ENCODE measurements around the gene PLAGL2. TPM values are rescaled to one million over a fixed set of nuclear protein-coding genes. Genes with fewer than 3 reads are reported as not detected.

Gene PLAGL2
- polyA plus RNA-seq, 1 donor (not counting 4 experiments of a cell fraction or from before 2014, with no cell fraction given) = 4.3 TPM

- H3K79me2 ChIP-seq (ENCODE audit: control insufficient read depth, insufficient read depth, low read length) = no peaks in the 10 kb centered on the region
- no peak overlapping the region for H3K4me2 ChIP-seq (ENCODE audit: control insufficient read depth, extremely low read depth, insufficient read depth, low read depth, low read length)
- no peaks in the 10 kb centered on the region for H4K20me1 ChIP-seq (ENCODE audit: control insufficient read depth, extremely low read depth, insufficient read depth, low read length)
- no peak overlapping the region for H3K27ac ChIP-seq (ENCODE audit: control insufficient read depth, insufficient read depth, low read length)
- H3K27me3 ChIP-seq (ENCODE audit: control insufficient read depth, extremely low read depth, insufficient read depth, low read length) = no peaks in the 10 kb centered on the region
- DNase-seq (ENCODE audit: low read depth, low spot score) (no peak), FAIRE-seq (no peak)
- H3K4me3 ChIP-seq (ENCODE audit: control insufficient read depth in 2 of 3, extremely low read depth in 1 of 3, insufficient read depth in 2 of 3, low read depth in 1 of 3, low read length in 3 of 3) = no peak overlapping the region
- H2AFZ ChIP-seq (ENCODE audit: control insufficient read depth, low read length) = no peak overlapping the region
- H3K36me3 ChIP-seq (ENCODE audit: control insufficient read depth in 2 of 2, extremely low read depth in 1 of 2, insufficient read depth in 2 of 2, low read length in 2 of 2) = no peaks in the 10 kb centered on the region
- no peak overlapping the region for H3K9ac ChIP-seq (ENCODE audit: control insufficient read depth, extremely low read depth, insufficient read depth, low read length)
- dilution Hi-C loops (cut with MboI; ENCODE audit: extremely low pct_ligation_motif_present, low sequenced_read_pairs) = no loop called here
- no peaks in the 10 kb centered on the region for H3K9me1 ChIP-seq (ENCODE audit: control insufficient read depth, extremely low read depth, insufficient read depth, low read length)
- H3K4me1 ChIP-seq (ENCODE audit: control insufficient read depth, extremely low read depth, insufficient read depth, low read length) = no peaks in the 10 kb centered on the region
- no peaks in the 10 kb centered on the region for H3K9me3 ChIP-seq (ENCODE audit: control insufficient read depth, low read depth, low read length)
- TF ChIP-seq EZH2 (IDR thresholded peaks at IDR 0.05; ENCODE audit: low read length) = no peak
- TF ChIP-seq CTCF (optimal IDR thresholded peaks at IDR 0.05 in 1 of 3, IDR thresholded peaks at IDR 0.05 in 1 of 3, conservative IDR thresholded peaks at IDR 0.05 in 1 of 3; ENCODE audit: extremely low read depth in 1 of 3, insufficient read depth in 2 of 3, low read length in 3 of 3) = no peak
These were observed 43.9 kb upstream of the PLAGL2 start for GRCh38 chr20:32251470-32251869.

GRCh38 chr20:32249030-32249738 is 41.6 kb upstream of the PLAGL2 start:
- Histone ChIP-seq H3K9me1 (ENCODE audit: control insufficient read depth, extremely low read depth, insufficient read depth, low read length) (no peaks in the 10 kb centered on the region), H3K9ac (ENCODE audit: control insufficient read depth, extremely low read depth, insufficient read depth, low read length) (no peak overlapping the region), H3K36me3 (ENCODE audit: control insufficient read depth in 2 of 2, extremely low read depth in 1 of 2, insufficient read depth in 2 of 2, low read length in 2 of 2) (no peaks in the 10 kb centered on the region), H3K27ac (ENCODE audit: control insufficient read depth, insufficient read depth, low read length) (no peak overlapping the region), H3K9me3 (ENCODE audit: control insufficient read depth, low read depth, low read length) (no peaks in the 10 kb centered on the region), H3K4me2 (ENCODE audit: control insufficient read depth, extremely low read depth, insufficient read depth, low read depth, low read length) (no peak overlapping the region), H3K27me3 (ENCODE audit: control insufficient read depth, extremely low read depth, insufficient read depth, low read length) (no peaks in the 10 kb centered on the region), H3K4me1 (ENCODE audit: control insufficient read depth, extremely low read depth, insufficient read depth, low read length) (no peaks in the 10 kb centered on the region), H3K4me3 (ENCODE audit: control insufficient read depth in 2 of 3, extremely low read depth in 1 of 3, insufficient read depth in 2 of 3, low read depth in 1 of 3, low read length in 3 of 3) (no peak overlapping the region), H3K79me2 (ENCODE audit: control insufficient read depth, insufficient read depth, low read length) (no peaks in the 10 kb centered on the region), H2AFZ (ENCODE audit: control insufficient read depth, low read length) (no peak overlapping the region), H4K20me1 (ENCODE audit: control insufficient read depth, extremely low read depth, insufficient read depth, low read length) (no peaks in the 10 kb centered on the region)
- TF ChIP-seq EZH2 (IDR thresholded peaks at IDR 0.05; ENCODE audit: low read length) = no peak
- TF ChIP-seq CTCF (optimal IDR thresholded peaks at IDR 0.05 in 1 of 3, IDR thresholded peaks at IDR 0.05 in 1 of 3, conservative IDR thresholded peaks at IDR 0.05 in 1 of 3; ENCODE audit: extremely low read depth in 1 of 3, insufficient read depth in 2 of 3, low read length in 3 of 3) = no peak
- DNase-seq (ENCODE audit: low read depth, low spot score) (no peak), FAIRE-seq (no peak)
- dilution Hi-C loops (cut with MboI; ENCODE audit: extremely low pct_ligation_motif_present, low sequenced_read_pairs) = no loop called here
